Esophagus muscularis mucosa (tissue), 4 donors: ENCODE measurements around the gene ZNF408.

Experiments
- EP300 ChIP-seq: sonication (generic); formaldehyde crosslinking; IDR thresholded peaks from one replicate; pipeline ENCODE4 v1.6.1; 2017; ENCODE audit warnings: antibody characterized with exemption
- POLR2A ChIP-seq: fragments of 450-650 bp; IDR thresholded peaks from one replicate; pipeline ENCODE4 v1.6.1; 2017; ENCODE audit warnings: antibody characterized with exemption, moderate library complexity, mild to moderate bottlenecking, low read depth
- POLR2AphosphoS5 ChIP-seq, 2 donors: sonication (generic); formaldehyde crosslinking; IDR thresholded peaks; one replicate each; pipeline ENCODE4 v1.6.1; 2017; ENCODE audit warnings: antibody characterized with exemption in 2 of 2
- TF ChIP-seq, protein P1 (sequence below), 3 experiments: fragments of 200-600 bp in 2 of 3; fragments of 450-650 bp in 1 of 3; sonication (generic) in 2 of 3; IDR thresholded peaks; one replicate each; pipeline ENCODE4 v1.5.1; 2017 to 2019; ENCODE audit warnings: antibody characterized with exemption in 3 of 3, mild to moderate bottlenecking in 2 of 3, moderate library complexity in 1 of 3

DNA sequence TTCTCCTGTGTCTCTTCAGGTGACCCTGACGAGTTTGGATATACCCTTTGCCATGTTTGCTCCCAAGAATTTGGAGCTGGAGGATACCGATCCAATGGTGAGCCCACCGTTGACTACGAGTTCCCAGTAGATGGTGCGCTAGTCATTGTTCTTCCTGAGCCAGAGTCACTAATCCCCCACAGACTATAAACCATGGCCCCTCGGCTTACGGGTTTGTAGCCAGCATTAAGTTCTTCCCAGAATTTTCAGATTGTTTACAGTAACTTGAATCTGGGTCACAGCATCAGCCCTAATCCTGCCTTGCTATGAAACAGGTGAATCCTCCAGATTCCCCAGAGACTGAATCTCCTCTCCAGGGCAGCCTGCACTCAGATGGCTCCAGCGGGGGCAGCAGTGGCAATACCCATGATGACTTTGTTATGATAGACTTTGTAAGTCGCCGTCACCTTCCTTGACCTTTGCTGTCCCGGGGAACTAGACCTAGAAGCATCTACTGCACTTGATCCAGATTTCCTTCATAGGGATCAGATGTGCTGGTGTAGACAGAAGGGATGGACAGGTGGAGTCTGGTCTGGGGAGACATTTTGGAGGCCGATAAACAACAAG, 32.2 kb upstream of the ZNF408 start:
- TF ChIP-seq EP300, result no peak
- no peak for TF ChIP-seq POLR2A
- TF ChIP-seq, protein P1, sequence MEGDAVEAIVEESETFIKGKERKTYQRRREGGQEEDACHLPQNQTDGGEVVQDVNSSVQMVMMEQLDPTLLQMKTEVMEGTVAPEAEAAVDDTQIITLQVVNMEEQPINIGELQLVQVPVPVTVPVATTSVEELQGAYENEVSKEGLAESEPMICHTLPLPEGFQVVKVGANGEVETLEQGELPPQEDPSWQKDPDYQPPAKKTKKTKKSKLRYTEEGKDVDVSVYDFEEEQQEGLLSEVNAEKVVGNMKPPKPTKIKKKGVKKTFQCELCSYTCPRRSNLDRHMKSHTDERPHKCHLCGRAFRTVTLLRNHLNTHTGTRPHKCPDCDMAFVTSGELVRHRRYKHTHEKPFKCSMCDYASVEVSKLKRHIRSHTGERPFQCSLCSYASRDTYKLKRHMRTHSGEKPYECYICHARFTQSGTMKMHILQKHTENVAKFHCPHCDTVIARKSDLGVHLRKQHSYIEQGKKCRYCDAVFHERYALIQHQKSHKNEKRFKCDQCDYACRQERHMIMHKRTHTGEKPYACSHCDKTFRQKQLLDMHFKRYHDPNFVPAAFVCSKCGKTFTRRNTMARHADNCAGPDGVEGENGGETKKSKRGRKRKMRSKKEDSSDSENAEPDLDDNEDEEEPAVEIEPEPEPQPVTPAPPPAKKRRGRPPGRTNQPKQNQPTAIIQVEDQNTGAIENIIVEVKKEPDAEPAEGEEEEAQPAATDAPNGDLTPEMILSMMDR (IDR thresholded peaks at IDR 0.05), result no peak
- TF ChIP-seq POLR2AphosphoS5 (IDR thresholded peaks at IDR 0.05), result no peak
